Myocyte (in vitro differentiated cells): Measurements from ENCODE around the gene MTG2. TPM values are rescaled to one million over a fixed set of nuclear protein-coding genes. Genes with fewer than 3 reads are reported as not detected.

Source experiments
- DNase-seq: peaks from one replicate; pipeline ENCODE4 v3.0.0-alpha.2; 2012; ENCODE audit warnings: low read depth
- total RNA-seq: library from RNA; depleted of rRNA; stranded (reverse); fragments of >200 nt; gene quantifications from 2 replicates; pipeline ENCODE4 v1.2.3, GENCODE V29; 2014

Gene MTG2
- total RNA-seq, 1 donor from 2014 or later, result 39.5 TPM

GRCh38 chr20:62219101-62219991 is 36.5 kb downstream of the MTG2 start:
- no peak for DNase-seq

DNA sequence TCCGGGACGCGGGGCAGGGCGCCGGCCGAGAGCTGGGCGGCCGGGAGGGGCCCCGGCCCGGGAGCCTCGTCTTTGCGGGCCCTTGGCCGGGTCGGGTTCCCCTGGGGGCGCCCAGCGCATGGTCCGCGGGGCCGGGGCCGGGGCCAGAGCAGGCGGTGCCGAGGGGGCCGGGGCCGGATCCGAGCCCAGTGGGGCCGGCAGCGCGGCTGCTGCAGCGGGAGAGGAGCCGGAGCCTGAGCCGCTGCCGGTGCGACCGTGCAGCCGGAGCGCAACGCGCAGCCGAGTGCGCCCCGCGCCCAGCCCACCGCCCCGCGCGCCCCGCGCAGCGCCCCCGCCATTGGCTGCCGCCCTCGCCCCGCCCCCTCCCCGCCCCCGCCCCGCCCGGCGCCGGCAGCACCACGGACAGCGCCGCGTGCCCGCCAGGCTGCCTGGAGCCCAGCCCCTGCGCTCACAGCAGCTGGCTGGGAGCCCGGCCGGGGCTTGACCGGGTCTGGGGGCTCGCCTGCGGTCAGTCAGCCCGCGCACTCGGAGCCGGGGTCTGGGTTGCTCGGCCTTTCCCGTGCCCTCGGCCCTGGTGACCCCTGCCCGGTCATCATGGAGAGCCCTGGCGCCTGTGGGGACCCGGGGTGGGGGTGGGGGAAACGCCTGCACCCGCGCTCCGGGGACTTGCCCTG is 37.3 kb downstream of the MTG2 start, which contains the start of gene HRH3:
TSS of gene HRH3 (minus strand) at position 287 of the 674 bp plus-strand sequence. CDS start 308 bp downstream, outside the sequence.
- peak; percentile 47 for DNase-seq

DNA sequence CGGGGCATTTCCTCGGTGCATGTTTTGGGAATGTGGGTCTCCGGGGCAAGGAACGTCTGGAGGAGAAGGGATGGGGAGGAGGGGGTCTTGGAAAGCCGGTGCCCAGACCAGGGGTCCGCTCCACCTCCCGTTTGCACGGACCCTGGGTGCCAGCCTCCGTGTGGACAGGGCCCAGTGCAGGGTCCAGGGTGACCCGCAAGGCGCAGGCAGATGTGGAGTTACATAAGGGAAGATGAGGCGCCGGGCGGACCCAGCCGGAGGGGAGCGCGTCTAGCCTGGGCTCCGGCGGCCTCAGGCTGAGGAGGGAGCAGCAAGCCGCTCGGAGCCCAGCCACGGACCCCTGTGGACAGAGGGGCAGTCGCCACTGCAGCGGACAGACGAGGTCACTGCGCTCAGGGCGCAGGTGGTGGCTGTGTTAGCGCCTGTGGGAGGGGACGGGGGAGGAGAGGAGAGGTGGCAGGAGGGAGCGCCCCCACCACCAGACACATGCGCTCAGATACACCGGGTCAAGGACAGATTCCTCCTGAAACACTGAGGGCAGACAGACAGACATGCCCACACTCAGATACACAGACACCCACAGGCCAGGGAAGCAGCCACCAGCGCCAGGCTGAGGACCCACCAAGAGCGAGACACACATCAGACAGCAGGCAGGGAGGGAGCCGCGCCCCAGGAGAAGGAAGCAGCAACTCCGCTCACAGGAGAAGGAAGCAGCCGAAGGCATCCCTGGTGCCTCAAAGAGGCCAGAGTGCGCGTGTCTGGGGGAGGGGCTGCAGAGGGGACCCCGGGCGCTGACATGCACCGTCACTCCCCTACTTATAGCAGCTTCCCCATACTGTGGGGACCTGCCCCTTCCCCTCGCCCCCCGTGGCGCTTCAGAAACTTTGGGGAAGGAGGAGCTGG is 38.1 kb downstream of the MTG2 start:
- no peak for DNase-seq

GRCh38 chr20:62222266-62222850 is 39.5 kb downstream of the MTG2 start:
- DNase-seq, result no peak

DNA sequence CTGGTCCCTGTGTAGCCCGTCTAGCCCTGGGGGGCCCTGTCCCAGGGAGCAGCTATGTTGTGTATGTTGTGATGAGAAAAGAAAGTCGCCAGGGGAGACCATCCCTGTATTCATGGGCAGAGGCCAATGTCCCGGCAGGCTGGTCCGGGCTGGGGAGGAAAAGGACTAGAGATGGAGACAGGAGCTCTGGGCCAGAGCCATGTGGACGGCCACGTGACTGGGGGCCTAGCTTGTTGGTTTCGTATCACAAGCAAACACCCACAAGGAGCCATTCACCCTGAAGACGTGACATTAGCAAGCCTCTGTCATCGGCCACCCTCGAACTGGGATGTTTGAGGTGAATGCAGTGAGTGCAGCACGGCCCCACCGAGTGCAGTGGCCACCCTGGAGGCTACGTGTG is 40.1 kb downstream of the MTG2 start:
- DNase-seq, result no peak

- DNase-seq, result no peak
Measured at GRCh38 chr20:62223571-62223970, 40.7 kb downstream of the MTG2 start.

DNA sequence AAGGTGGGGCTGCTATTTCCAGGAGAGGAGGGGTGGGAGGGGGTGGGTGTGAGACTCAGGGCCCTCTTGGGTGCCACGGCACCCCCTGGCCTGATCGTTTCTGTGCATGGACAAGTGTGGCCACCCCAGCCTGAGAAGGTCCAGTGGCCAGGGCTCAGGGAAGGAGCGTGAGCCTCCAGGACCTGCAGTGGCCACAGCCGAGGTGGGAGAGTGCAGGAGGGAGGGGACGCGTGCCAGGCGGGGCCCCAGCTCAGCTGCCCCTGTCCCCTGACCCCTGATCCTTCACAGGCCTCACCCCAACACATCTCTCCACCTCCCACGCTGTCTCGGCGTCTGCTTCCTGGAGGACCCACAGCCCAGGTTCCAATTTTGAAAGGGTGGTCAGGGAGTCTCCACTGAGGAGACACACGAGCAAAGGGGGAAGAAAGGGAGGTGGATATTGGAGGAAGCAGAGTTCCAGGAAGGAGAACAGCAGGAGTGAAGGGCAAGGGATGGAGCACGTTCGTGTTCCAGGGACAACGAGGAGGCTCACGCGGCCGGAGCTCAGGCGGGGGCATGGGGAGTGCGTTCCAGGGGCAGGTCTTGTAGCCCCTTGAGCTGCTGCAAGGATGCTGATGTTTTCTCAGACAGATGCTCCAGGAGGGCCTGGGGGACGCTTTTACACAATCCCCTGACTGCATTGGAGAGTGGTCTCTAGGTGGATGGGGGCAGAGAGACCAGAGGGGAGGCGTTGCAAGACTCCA is 41.5 kb downstream of the MTG2 start:
- no peak for DNase-seq

DNA sequence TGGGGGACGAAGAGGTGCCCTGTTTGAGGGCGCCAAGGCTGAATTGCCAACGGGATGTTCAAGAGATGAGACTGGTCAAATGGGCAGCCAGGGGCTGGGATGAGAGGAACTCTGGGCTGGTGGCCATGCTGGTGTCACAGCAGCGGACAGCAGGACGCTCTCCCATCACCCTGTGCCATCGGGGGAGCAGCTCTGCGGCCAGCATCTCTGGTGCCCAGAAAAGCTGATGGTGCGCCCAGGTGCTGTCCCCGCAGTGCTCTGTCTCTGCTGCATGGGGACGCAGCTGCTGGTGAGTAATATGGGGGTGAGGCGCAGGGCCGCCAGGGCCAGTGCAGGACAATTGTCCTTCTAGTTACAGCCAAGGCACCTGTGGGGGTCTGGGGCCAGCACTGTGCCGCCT is 42.2 kb downstream of the MTG2 start:
- no peak for DNase-seq

DNA sequence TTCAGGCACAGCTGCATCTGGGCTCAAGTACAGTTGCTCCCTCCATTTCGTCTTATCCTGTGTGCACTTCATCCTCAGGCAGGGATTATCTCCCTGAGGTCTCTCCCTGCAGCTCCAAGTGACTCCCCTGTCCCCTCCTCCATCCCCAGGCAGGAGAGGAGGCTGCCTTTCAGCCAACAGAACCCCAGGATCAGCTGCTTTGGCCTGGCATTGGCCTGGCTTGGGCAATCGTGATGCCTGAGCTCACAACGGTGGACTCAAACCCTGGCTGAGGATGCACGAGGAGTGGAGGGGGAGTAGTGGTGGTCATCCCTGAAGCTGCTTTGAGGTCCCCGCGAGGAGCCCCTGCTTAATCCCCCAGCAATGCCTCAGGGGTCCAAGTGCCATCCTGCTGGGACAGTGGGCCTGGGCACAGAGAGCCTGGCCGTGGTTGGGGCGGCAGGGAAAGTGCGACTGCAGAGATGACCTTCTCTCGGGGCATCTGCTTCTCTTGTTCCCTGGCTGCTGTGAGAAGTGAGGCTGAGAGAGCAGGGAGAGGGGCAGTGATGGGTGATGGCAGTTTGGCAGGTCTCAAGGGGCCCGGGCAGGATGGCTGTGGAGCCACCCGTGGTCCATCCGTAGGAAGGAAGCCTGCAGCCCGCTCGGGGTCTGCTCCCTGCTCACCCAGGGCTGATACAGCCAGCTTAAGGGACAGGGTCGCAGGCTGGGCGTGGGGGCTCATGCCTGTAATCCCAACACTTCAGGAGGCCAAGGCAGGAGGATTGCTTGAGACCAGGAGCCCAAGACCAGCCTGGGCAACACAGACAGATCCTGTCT is 43.2 kb downstream of the MTG2 start:
- no peak for DNase-seq

- no peak for DNase-seq
Measured at GRCh38 chr20:62226707-62227590, 44.1 kb downstream of the MTG2 start.

DNA sequence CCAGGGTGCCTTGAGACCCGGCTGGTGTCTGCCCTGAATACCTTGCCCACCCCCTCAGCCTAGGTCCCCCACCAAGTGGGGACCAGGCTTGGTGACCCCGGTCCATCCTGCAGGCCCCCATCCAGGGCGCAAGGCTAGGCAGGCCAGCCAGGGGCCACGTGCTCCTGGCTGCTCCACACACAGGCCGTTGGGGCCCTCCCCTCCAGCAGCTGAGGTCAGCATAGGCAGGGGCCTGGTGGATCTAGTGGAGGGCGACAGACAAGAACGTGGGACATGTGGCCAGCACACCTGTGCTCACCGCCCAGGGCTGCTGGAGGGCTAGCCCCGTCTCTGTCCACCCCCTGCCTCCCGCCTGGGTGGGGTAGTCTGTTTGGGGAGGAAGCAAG is 44.8 kb downstream of the MTG2 start:
- no peak for DNase-seq

DNA sequence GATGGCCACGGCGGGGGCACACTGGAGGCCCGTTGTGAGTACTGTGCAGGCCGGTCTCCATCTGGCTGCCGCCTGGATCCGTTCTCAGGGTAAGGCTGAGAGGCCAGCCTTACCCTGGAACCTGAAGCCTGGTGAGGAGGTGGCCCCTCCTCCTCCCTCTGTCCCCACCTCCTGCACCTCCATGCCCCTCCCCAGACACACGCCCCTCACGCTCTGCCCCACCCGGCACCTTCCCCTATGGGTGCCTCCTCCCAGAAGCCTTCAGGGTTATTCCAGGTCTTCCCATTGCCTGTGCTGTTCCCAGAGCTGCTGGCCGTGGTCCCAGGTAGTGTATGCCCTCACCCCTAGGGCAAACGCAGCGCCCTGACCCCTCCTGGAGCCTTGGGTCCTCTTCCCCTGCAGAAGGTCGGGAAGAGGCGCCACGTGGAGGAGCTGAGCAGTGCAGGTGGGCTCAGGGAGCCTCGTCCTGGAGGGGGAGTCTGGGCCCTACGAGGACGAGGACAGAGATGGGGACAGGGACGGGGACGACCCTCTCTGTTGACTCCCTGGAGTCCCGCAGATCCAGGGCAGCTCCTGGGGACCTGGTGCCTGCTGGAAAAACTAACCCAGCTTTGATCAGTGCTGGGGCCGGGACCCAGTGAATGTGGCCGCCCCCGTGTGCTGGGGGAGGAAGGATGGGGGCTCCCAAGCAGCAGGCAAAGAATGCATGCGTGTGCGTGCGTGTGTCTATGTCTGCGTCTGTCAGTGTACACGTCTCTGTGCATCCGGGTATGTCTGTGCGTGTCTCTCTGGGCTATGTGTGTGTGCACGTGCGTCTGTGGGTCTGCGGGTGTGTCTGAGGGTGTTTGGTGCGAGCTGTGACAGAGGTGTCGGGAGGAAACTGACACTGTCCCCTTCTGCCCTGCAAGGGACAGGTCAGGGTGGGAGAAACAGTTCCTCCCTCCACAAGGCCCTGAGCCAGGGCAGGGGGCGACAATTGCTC is 45.4 kb downstream of the MTG2 start:
- no peak for DNase-seq

DNA sequence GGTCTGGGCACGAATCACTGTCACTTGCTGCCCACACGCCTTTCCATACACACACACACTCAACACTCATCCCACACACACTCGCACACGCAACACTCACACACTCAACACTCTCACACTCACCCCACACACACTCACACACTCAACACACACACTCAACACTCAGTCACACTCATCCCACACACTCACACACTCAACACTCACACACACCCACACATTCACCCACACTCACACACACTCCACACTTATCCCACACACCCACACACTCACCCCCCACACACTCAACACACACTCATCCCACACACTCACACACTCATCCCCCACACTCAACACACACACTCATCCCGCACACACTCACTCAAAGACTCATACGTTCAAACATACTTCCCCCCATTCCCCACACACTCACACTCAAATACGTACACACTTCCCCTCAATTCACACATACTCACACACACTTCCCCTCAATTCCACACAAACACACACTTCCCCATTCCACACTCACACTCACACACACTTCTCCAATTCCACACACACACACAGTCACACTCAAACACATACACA is 46.2 kb downstream of the MTG2 start:
- no peak for DNase-seq

GRCh38 chr20:62229667-62230066 is 46.8 kb downstream of the MTG2 start:
- DNase-seq, result no peak

DNA sequence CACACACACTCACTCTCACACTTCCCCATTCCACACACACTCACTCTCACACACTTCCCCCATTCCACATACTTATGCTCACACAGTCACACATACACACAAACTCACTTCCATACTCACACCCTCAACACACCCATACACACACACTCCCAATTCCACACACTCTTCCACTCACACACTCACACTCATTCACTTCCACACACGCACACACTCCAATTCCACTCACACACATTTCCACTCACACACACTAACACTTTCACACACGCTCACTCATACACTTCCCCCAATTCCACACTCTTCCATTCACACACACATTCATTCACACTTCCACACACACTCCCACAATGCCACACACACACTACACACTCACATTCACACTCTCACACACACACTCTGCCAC is 47.4 kb downstream of the MTG2 start:
- DNase-seq, result no peak

GRCh38 chr20:62230696-62231095 is 47.9 kb downstream of the MTG2 start:
- no peak for DNase-seq

DNA sequence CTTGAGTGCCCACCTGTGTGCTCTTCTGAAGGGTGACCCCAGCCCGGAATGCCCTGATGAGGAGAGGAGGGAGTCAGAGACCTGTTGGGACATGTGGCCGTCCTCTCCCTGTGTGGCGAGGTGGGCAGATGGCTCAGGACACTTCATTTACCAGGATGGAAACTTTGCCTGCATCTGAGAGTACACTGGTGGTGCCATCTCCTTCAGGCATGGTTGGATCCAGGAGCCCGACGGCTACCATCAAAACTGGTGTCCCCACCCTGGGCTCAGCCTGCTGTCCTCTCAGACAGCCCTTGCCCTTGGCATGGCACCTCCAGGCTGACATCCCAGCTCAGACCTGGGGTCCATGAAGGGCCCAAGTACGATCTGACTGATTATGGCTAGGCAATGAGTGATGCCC is 48.5 kb downstream of the MTG2 start:
- no peak for DNase-seq
